Stimulated activated CD4-positive, alpha-beta T cell treated with anti-CD3 and anti-CD28 coated beads, Interleukin-1b, Interleukin-23, amount 100 ng/mL, for 4 hours (primary cell): ENCODE results near the gene ARHGEF17.
A peak's percentile ranks its signal among the peaks of the same experiment; 100 is the strongest.
"Not testable (repeated sequence)": the region's sequence is repeated elsewhere in the genome, so short reads cannot be mapped to it uniquely, and the experiment has no call there.

Experiments used
- DNase-seq, 2 donors: peaks; one replicate each; pipeline ENCODE4 v3.0.0-alpha.2; 2020; ENCODE audit warnings: low read depth in 2 of 2

The ARHGEF17 gene, protein sequence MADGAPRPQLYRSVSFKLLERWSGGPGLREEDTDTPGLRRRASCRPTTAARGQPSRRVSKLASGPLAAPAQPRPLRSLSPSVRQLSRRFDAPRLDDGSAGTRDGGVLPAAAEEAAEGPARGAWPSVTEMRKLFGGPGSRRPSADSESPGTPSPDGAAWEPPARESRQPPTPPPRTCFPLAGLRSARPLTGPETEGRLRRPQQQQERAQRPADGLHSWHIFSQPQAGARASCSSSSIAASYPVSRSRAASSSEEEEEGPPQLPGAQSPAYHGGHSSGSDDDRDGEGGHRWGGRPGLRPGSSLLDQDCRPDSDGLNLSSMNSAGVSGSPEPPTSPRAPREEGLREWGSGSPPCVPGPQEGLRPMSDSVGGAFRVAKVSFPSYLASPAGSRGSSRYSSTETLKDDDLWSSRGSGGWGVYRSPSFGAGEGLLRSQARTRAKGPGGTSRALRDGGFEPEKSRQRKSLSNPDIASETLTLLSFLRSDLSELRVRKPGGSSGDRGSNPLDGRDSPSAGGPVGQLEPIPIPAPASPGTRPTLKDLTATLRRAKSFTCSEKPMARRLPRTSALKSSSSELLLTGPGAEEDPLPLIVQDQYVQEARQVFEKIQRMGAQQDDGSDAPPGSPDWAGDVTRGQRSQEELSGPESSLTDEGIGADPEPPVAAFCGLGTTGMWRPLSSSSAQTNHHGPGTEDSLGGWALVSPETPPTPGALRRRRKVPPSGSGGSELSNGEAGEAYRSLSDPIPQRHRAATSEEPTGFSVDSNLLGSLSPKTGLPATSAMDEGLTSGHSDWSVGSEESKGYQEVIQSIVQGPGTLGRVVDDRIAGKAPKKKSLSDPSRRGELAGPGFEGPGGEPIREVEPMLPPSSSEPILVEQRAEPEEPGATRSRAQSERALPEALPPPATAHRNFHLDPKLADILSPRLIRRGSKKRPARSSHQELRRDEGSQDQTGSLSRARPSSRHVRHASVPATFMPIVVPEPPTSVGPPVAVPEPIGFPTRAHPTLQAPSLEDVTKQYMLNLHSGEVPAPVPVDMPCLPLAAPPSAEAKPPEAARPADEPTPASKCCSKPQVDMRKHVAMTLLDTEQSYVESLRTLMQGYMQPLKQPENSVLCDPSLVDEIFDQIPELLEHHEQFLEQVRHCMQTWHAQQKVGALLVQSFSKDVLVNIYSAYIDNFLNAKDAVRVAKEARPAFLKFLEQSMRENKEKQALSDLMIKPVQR (N-terminal part only)

DNA sequence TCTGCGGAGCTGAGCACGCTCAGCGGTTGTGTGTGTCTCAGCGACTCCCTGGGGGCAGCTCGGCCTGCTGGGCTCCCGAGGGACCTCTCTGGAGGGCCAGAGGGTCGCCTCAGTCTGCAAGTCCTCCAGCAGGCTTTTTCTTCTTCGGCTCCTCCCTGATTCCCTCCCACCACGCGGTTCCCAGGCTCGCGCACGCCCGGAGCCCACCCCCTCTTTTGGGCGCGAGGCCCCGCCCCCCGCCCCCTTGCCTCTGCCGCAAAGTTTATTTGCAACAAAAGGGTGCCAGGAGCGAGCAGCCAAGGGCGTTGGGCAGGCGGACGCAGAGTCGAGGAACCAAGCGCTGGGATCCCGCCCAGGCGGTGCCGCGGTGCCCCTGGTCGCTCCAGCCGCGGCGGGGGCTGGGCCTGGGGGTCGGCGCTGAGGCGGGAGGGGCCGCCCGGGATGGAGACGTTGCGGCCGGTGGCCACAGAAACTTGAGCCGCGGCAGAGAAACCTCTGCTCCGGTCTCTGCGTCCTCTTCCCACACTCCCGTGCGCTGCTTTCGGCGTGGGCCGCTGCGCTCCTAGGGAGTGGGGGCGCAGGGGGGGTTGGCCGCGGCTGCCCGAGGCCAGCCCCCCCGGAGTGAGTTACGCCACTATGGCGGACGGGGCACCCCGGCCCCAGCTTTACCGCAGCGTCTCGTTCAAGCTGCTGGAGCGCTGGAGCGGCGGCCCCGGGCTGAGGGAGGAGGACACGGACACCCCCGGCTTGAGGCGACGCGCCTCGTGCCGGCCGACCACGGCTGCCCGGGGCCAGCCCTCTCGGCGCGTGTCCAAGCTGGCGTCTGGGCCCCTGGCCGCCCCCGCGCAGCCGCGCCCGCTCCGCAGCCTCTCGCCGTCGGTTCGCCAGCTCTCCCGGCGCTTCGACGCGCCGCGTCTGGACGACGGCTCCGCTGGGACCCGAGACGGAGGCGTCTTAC, at the start of gene ARHGEF17:
TSS of gene ARHGEF17 (plus strand) at position 274 of the 958 bp plus-strand sequence. CDS start at position 637, 363 bp downstream.
- DNase-seq: peak; percentile 33 to 46

DNA sequence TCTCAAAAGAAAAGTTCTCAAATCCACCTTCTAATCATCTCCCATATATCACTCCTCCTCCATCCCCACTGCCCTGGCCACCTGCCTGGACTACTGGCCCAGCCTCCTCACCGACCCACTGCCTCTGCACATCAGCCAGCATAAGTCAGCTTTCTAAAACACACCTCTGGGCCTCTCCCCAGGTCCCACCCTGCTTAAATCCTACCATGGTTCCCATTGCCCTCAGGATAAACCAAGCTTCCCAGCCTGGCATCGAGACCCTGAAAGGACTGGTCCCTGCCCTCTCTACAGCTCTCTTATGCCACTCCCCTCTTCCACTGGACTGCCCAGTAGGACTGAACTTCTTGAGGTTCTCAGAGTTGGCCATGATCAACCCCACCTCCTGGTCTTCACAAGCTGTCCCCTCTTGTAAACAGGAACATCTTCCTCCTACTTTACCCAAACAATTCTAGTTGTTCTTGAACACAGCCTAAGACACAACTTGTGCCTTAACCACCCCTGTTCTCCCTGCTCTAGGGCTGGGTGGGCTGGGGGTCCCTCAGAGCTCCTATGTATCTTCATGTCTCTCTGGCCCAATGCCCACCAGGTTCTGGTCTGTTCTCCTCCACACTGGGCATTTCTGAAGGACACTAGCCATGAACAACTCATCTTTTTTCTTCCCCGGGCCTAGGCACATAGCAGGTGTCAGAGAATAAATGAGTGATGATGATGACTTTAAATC, 48.5 kb upstream of the ARHGEF17 start:
- DNase-seq: no peak

GRCh38 chr11:73260127-73260457, 48.0 kb upstream of the ARHGEF17 start:
- no peak for DNase-seq

- DNase-seq: no peak
These were observed 45.1 kb upstream of the ARHGEF17 start for GRCh38 chr11:73262851-73263495.

DNA sequence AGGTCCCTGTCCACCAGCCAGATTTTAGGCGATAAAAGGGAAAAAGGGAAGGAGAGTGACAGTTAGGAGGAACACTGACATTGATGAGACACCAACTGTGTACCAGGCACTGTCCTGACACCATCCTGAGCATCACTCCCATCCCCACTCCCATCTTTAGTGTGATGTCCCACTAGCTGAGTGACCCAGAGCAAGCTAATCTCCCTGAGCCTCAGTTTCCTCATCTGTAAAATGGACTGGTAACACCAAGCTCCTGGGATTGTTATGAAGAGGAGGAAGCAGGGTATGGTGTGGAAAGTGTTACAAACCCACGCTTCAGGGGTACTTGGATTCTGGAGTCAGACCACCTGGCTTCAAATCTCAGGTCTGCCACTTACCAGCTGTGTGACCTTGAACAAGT, 44.4 kb upstream of the ARHGEF17 start:
- DNase-seq: no peak

DNA sequence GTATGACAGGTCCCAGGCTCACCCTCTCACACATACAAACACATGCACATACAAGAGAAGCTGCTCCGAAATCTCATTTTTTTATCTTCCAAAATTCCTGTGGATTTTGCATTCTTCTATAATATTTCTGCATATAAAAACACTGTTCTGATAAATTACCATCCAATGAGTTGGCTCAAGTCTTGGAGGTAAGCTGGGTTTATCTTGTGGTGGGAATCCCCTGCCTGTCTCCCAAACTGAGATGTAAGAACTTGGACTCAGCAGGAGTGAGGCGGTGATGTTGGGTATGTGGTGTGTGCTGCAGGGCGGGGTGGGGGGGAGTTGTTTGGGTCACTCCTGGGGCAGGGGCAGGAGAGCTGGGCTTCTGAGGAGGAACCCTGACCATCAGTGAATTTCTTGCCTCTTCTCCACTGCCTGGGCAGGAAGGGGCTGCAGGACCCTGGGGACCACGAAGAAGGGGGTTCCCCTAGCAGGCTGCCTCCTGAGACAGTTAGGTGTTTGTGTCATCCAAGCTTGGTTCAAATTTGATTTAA, 42.7 kb upstream of the ARHGEF17 start:
- DNase-seq: no peak

- DNase-seq: no peak
These were observed 42.0 kb upstream of the ARHGEF17 start for GRCh38 chr11:73265853-73266645.

DNA sequence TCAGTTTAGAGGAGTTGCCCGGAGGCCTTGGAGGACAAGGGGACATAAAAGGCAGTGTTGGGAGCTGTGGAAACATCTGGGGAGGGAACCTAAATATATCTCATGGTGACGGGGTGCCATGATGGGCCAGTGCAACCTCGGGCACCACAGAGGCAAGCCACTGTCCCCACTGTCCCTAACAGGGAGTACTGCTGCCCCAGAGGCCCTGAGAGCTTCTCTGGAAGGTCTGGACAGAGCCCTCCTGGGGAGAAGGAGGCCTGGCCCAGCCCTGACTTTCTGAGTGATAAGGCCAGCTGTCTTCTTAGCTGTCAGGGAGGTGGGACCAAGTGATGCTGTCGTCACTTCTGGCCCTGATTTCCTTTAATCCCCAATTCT, 41.4 kb upstream of the ARHGEF17 start:
- no peak for DNase-seq

DNA sequence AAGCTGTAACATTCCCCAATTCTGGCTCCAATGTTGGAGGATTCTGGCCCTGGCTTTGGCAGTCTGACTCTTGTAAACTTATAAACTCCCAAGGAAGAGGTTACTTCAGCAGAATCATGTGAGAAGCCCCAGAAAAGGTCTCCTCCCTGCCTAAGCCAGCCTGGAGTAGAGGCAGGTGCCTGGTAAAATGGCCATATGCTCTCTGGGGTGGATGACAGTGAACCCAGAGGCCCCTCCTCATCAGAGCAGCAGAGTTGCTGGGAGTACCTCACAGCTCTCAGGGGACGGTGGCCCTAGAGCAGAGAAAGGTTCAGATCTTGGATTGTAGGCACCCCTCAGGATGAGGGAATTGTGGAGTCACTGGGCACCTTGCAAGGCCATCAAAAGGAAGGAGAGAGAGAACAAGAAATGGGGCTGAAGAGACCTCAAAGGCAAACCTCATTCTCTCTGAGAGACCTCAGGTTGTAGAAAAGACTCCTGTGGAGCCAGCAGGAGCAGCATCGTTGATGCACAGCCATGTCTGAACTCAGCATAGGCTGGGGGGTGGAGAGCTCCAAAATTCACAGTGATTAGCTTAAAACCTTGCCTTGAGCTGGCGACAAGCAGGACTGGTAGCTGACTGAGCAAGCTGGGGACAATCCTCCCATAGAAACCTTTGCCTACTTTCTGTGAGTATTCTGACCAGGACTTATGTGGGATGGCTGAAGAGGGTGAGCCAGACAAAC, 40.8 kb upstream of the ARHGEF17 start:
- DNase-seq: no peak

DNA sequence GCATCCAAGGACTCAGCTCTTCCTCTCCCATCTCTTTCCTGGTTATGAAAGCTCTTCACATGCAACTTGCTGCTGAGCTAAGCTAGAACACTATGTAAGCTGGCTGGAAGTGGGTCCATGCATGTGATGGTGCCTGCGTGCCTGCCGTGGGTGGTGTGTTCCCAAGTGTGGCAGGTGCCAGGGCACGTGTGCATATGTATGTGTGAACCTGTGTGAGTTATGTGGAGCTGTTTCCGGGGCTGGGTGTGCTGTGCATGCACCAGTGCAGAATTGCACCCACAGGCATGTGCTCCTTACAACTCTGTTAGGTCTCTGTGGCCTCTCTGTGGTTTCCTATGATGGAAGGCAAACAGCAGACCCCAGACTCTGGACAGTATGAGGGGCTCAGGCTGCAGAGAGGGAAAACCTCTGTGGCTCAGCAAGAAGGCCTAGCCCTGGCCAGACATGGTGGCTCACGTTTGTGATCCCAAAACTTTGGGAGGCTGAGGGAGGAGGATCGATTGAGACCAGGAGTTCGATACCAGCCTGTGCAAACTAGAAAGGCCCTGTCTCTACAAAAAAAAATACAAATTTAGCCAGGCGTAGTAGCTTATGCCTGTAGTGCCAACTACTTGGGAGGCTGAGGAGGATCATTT, 40.1 kb upstream of the ARHGEF17 start:
- DNase-seq: no peak

DNA sequence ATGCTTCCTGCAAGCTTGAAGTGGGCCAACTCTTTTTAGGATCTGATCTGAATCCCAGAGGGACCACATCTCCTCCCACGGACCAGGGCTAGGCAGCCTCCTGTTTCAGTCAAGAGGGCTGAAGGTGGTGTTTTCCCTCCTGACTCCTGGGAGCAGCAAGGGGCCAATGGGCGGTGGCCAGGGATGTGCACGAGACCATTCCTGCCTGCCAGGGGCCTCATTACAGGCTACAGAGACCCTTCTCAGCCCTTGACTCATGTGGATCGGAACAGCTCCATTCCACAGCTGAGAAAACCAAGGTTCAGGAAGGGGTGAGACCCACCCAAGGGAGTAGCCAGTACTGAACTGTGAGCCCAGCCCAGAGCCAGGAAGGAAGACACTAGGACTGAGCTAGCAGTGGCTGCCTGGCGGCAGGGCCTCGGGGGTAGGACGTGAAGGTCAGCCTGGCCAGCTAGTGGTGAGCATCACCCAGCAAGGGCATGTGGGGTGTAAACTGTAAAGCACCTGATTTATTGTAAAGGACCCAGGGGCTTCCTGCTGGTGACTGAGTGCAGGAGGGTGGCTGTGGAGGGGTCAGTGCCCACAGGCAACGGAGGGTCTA, 39.3 kb upstream of the ARHGEF17 start:
- no peak for DNase-seq

GRCh38 chr11:73269459-73270015, 38.5 kb upstream of the ARHGEF17 start:
- DNase-seq: no peak

GRCh38 chr11:73270016-73270854, 37.8 kb upstream of the ARHGEF17 start:
- DNase-seq: no peak

DNA sequence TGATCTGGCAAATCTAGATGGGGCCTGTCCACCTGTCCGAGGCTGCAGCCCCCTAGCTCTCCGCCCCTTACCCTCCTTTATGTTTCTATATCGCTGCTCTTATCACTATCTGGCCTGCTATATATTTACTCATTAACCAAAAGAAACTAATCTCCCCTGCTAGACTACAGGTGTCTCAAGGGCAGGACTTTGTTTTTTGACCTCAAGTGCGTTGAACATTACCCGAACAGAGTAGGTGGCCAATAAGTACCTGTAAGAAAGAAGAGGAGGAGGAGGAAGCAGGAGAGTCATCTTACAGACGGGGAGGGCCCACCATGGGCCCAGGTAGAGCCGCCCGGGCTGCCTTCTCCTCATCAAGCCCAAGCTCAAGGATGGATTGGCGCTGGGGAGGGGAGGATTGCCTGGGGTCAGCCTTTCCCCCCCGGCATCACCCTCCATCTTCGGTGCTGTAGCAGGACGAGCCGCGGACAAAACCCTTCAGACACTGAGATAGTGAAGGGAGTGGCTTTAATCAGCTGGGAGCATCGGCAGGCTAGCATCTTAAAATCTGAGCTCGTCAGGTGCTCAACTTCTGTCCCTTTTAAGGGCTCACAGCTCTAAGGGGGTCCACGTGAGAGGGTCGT, 37.1 kb upstream of the ARHGEF17 start:
- DNase-seq: no peak

GRCh38 chr11:73271478-73271865, 36.6 kb upstream of the ARHGEF17 start:
- not testable (repeated sequence) for DNase-seq
